Measurements from ENCODE around the gene RHO. TPM values are rescaled to one million over a fixed set of nuclear protein-coding genes. Genes with fewer than 3 reads are reported as not detected.

The RHO gene
- total RNA-seq, 3 donors from 2014 or later = 0.15 TPM; not detected in 2

- H3K27me3 ChIP-seq = no peaks in the 10 kb centered on the region
- H3K9me3 ChIP-seq = no peaks in the 10 kb centered on the region
- no peaks in the 10 kb centered on the region for H3K36me3 ChIP-seq
- TF ChIP-seq CTCF (IDR thresholded peaks at IDR 0.05) (no peak), POLR2AphosphoS5 (IDR thresholded peaks at IDR 0.05) (no peak), POLR2A (IDR thresholded peaks at IDR 0.05) (no peak)
- intact Hi-C loops (cut with DNase I; ENCODE audit: low total_unique reads) = no loop called here
- DNase-seq (ENCODE audit: low spot score in 2 of 2) = no peak
- no peaks in the 10 kb centered on the region for H3K4me1 ChIP-seq
- no peak overlapping the region for H3K4me3 ChIP-seq
- peak overlapping the region in 1 of 2 donors; percentile 26 for H3K27ac ChIP-seq
Measured at GRCh38 chr3:129555153-129555550, 26.7 kb downstream of the RHO start.

GRCh38 chr3:129555616-129556357, 27.3 kb downstream of the RHO start:
- intact Hi-C loops (cut with DNase I; ENCODE audit: low total_unique reads) = no loop called here
- Histone ChIP-seq H3K27me3 (no peaks in the 10 kb centered on the region), H3K27ac (peak overlapping the region in 1 of 2 donors; percentile 77), H3K36me3 (no peaks in the 10 kb centered on the region), H3K9me3 (no peaks in the 10 kb centered on the region), H3K4me3 (no peak overlapping the region), H3K4me1 (no peaks in the 10 kb centered on the region)
- DNase-seq (ENCODE audit: low spot score in 2 of 2) = no peak
- TF ChIP-seq CTCF (IDR thresholded peaks at IDR 0.05) (no peak), POLR2AphosphoS5 (IDR thresholded peaks at IDR 0.05) (no peak), POLR2A (IDR thresholded peaks at IDR 0.05) (no peak)

- intact Hi-C loops (cut with DNase I; ENCODE audit: low total_unique reads) = no loop called here
- Histone ChIP-seq H3K9me3 (no peaks in the 10 kb centered on the region), H3K36me3 (no peaks in the 10 kb centered on the region), H3K27me3 (no peaks in the 10 kb centered on the region), H3K4me1 (peaks cover 0 to 5% of the 10 kb centered on the region in 2 donors), H3K4me3 (no peak overlapping the region), H3K27ac (peak overlapping the region in 1 of 2 donors; percentile 77)
- no peak for DNase-seq (ENCODE audit: low spot score in 2 of 2)
- TF ChIP-seq CTCF (IDR thresholded peaks at IDR 0.05) (no peak), POLR2AphosphoS5 (IDR thresholded peaks at IDR 0.05) (no peak), POLR2A (IDR thresholded peaks at IDR 0.05) (no peak)
Measured at GRCh38 chr3:129556358-129556695, 27.9 kb downstream of the RHO start.

- peaks cover 0 to 9% of the 10 kb centered on the region in 2 donors for H3K4me1 ChIP-seq
- TF ChIP-seq POLR2AphosphoS5 (IDR thresholded peaks at IDR 0.05) (no peak), CTCF (IDR thresholded peaks at IDR 0.05) (no peak), POLR2A (IDR thresholded peaks at IDR 0.05) (no peak)
- intact Hi-C loops (cut with DNase I; ENCODE audit: low total_unique reads) = no loop called here
- peak overlapping the region in 1 of 2 donors; percentile 77 for H3K27ac ChIP-seq
- H3K36me3 ChIP-seq = no peaks in the 10 kb centered on the region
- DNase-seq (ENCODE audit: low spot score in 2 of 2) = no peak
- H3K4me3 ChIP-seq = no peak overlapping the region
- H3K27me3 ChIP-seq = no peaks in the 10 kb centered on the region
- no peaks in the 10 kb centered on the region for H3K9me3 ChIP-seq
Measured at GRCh38 chr3:129556890-129557547, 28.6 kb downstream of the RHO start.

DNA sequence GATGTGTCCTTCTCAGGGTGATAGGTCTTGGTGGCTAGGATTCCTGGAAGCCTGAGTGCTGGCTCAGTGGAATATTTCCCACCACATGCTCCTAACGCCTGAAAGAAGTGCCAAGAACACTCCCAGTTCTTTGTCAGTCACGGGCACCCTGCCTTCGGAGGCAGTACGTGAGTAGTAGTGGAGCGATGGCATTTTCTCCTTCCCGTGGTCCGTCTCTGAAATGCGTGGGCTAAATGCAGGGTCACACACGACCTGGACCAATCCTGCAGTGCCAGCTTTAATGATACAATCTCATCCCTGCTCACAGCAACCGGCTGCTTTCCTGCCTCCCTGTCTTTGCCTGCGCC, 29.1 kb downstream of the RHO start:
- Histone ChIP-seq H3K4me1 (peaks cover 0 to 9% of the 10 kb centered on the region in 2 donors), H3K36me3 (no peaks in the 10 kb centered on the region), H3K9me3 (no peaks in the 10 kb centered on the region), H3K27me3 (no peaks in the 10 kb centered on the region), H3K27ac (peak overlapping the region in 1 of 2 donors; percentile 77), H3K4me3 (no peak overlapping the region)
- TF ChIP-seq CTCF (IDR thresholded peaks at IDR 0.05) (no peak), POLR2AphosphoS5 (IDR thresholded peaks at IDR 0.05) (peak in 1 of 3 donors; percentile 20)
- intact Hi-C loops (cut with DNase I; ENCODE audit: low total_unique reads) = no loop called here
- DNase-seq (ENCODE audit: low spot score in 2 of 2) = no peak
